Measurements from ENCODE around the gene SPTBN1. TPM values are rescaled to one million over a fixed set of nuclear protein-coding genes. Genes with fewer than 3 reads are reported as not detected.

Gene SPTBN1
- total and polyA plus RNA-seq, 8 donors: 28.7 to 475 (median 193) TPM

DNA sequence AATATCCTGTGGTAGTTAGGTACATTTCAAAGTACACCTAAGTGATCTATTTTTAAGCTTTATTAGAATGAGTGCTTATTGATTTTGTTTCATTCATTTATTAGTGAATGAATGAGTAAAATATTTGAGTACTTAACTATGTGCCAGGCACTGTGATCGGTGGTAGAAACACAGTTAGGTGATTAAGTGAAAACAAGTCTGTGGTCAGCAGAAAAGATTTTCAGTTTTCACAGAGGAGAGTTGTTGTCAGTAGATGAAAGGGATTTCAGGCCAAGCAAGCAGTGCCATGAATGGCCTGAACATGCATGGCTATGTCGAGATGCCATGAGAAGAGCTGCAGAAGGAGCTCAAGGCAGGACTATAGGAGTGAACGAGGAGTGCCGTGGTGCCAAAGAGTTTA, 85.9 kb downstream of the SPTBN1 start:
- DNase-seq: no peak
- Histone ChIP-seq H3K27me3 (no peaks in the 10 kb centered on the region), H3K36me3 (no peaks in the 10 kb centered on the region), H3K4me3 (no peak overlapping the region), H3K9me3 (no peaks in the 10 kb centered on the region), H3K27ac (no peak overlapping the region), H3K4me1 (peaks cover 0 to 37% (median 19%) of the 10 kb centered on the region in 4 donors)
- 68 to 82% (median 73%) methylated on average over 4 of the region's 4 CpGs for WGBS, 5 donors
- TF ChIP-seq POLR2A (IDR thresholded peaks at IDR 0.05) (no peak), POLR2AphosphoS5 (IDR thresholded peaks at IDR 0.05) (no peak), EP300 (IDR thresholded peaks at IDR 0.05) (no peak)
- TF ChIP-seq, protein P1, sequence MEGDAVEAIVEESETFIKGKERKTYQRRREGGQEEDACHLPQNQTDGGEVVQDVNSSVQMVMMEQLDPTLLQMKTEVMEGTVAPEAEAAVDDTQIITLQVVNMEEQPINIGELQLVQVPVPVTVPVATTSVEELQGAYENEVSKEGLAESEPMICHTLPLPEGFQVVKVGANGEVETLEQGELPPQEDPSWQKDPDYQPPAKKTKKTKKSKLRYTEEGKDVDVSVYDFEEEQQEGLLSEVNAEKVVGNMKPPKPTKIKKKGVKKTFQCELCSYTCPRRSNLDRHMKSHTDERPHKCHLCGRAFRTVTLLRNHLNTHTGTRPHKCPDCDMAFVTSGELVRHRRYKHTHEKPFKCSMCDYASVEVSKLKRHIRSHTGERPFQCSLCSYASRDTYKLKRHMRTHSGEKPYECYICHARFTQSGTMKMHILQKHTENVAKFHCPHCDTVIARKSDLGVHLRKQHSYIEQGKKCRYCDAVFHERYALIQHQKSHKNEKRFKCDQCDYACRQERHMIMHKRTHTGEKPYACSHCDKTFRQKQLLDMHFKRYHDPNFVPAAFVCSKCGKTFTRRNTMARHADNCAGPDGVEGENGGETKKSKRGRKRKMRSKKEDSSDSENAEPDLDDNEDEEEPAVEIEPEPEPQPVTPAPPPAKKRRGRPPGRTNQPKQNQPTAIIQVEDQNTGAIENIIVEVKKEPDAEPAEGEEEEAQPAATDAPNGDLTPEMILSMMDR (IDR thresholded peaks at IDR 0.05): no peak
- intact Hi-C loops (cut with DNase I; ENCODE audit: low total_unique reads): no loop called here

DNA sequence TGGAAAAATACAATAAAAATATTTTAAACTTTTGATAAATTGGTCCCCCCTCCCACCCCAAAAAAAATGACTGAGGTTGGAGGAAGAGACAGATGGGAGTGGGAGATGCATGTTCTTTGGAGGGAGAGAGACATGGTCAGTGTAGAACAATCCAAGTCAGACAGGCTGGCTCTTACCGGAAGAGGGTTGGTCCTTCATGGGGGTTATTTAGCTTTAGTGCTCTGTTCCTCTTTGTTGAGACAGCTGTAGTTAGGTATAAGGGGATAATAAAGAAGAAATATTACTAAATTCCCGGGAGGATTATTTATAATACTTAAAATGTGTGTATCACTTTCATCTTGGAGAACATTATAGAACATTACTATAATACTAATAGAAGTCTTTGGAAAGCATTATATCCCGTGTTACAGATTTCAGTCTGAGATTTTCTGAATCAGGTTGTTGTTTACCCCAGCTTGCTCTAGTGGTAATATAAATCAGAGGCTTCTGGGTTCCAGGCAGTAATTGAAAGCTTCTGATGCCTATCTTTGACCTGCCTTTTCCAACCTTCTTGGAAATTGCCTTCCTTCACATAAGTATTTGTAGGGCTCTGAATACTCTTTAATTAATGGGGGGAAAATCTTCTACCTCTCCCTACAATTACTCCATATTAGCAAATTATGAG, 87.7 kb downstream of the SPTBN1 start:
- 71 to 81% (median 74%) methylated on average over 3 of the region's 3 CpGs for WGBS, 5 donors
- Histone ChIP-seq H3K27ac (no peak overlapping the region), H3K36me3 (no peaks in the 10 kb centered on the region), H3K27me3 (no peaks in the 10 kb centered on the region), H3K9me3 (no peaks in the 10 kb centered on the region), H3K4me1 (peaks cover 6 to 50% (median 25%) of the 10 kb centered on the region in 4 donors), H3K4me3 (no peak overlapping the region)
- no peak for DNase-seq
- TF ChIP-seq POLR2AphosphoS5 (IDR thresholded peaks at IDR 0.05) (no peak), EP300 (IDR thresholded peaks at IDR 0.05) (no peak), POLR2A (IDR thresholded peaks at IDR 0.05) (no peak)
- TF ChIP-seq, protein P1 (IDR thresholded peaks at IDR 0.05): no peak
- intact Hi-C loops (cut with DNase I; ENCODE audit: low total_unique reads): no loop called here

DNA sequence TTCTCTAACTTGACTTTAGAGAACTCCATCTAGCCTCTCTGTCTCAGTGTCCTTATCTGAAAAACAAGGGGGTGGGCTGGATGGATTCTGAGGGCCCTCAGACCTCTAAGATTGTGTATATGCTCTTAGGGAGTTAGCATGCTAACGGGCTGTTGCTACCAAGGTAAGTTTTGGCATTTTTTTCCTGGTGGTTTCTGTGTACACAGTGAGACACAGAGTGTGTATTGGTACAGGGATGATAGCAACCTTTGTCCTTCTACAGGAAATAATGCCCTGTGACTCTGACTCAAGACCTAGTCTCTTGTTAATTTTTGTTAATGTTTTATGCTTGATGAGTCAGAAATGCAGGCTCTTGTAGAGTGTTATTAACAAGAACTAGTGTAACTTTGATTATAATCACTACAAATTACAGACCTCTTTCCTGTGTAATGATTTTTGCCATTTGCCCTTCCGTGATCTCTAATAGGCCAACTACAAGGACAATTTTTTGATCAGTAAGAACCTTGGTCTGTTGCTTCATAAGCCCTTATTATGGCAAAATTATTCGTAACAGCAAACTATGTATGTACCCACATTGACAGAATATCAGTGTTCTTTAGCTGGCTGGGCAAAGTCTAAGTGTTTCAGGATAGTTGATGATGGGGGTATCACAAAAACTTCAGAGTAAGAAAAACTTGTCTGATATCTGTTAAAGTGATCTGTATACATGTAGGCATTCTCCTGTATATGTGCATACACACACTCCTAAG, 89.7 kb downstream of the SPTBN1 start:
- DNase-seq: peak in 1 of 2 donors; percentile 78
- TF ChIP-seq EP300 (IDR thresholded peaks at IDR 0.05) (no peak), POLR2AphosphoS5 (IDR thresholded peaks at IDR 0.05) (peak in 2 of 3 donors; percentile 24 to 77)
- Histone ChIP-seq H3K36me3 (no peaks in the 10 kb centered on the region), H3K9me3 (no peaks in the 10 kb centered on the region), H3K4me1 (peaks cover 18 to 60% (median 37%) of the 10 kb centered on the region in 4 donors), H3K4me3 (no peak overlapping the region), H3K27ac (peak overlapping the region; percentile 5 to 68 (median 50)), H3K27me3 (no peaks in the 10 kb centered on the region)
- intact Hi-C loops (cut with DNase I; ENCODE audit: low total_unique reads): no loop called here
- 49 to 62% (median 58%) methylated on average over 3 of the region's 3 CpGs for WGBS, 5 donors

DNA sequence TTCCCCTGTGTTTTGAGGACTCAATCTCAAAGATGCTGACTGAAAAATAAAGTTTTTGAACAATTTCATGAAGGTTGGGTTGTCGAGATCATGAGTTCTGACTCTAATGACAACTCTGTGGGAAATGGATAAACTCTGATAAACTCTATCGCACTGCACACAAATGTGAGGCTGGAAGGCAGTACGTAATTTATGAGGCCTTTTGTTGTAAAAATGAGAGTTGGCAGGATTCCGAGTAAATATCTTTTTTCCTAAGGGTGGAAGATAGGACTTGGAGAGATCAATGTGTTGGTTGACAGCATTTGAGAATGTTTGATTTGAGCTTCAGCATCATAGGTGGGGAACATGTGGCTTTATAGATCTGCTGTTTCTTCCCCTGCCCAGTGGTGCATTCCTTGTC, 90.4 kb downstream of the SPTBN1 start:
- TF ChIP-seq POLR2A (IDR thresholded peaks at IDR 0.05) (no peak), POLR2AphosphoS5 (IDR thresholded peaks at IDR 0.05) (no peak), EP300 (IDR thresholded peaks at IDR 0.05) (no peak)
- TF ChIP-seq, protein P1 (IDR thresholded peaks at IDR 0.05): no peak
- Histone ChIP-seq H3K36me3 (no peaks in the 10 kb centered on the region), H3K9me3 (no peaks in the 10 kb centered on the region), H3K4me3 (no peak overlapping the region), H3K27ac (peak overlapping the region in 2 of 5 donors; percentile 63 to 68), H3K4me1 (peaks cover 18 to 61% (median 42%) of the 10 kb centered on the region in 4 donors), H3K27me3 (no peaks in the 10 kb centered on the region)
- no peak for DNase-seq
- intact Hi-C loops (cut with DNase I; ENCODE audit: low total_unique reads): no loop called here
- 29 to 53% (median 45%) methylated on average over 4 of the region's 4 CpGs for WGBS, 5 donors

Data from stomach (tissue), 9 donors.